ENCODE data around the gene SLC2A2. TPM values are rescaled to one million over a fixed set of nuclear protein-coding genes. Genes with fewer than 3 reads are reported as not detected.

SLC2A2 gene
- total and polyA plus RNA-seq, 2 donors from 2014 or later, result 12.6 to 31.0 TPM

DNA sequence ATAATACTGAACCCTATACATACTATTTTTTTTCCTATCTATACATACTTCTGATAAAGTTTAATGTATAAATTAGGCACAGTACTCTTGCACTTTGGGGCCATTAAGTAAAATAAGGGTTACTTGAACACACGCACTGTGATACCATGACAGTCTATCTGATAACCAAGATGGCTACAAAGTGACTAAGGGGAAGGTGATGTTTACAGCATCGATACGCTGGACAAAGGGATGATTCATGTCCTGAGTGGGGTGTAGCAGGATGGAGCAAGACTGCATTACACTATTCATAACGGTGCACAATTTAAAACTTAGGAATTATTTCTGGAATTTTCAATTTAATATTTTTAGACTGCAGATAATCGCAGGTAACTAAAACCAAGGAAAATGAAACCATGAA is 30.0 kb upstream of the SLC2A2 start:
- Histone ChIP-seq H3K27me3 (ENCODE audit: control insufficient read depth, insufficient read depth, low read length) (no peaks in the 10 kb centered on the region), H3K9me3 (ENCODE audit: control insufficient read depth in 2 of 3, insufficient read depth in 1 of 3, low read length in 3 of 3) (no peaks in the 10 kb centered on the region), H3K4me3 (ENCODE audit: low read length in 3 of 3) (no peak overlapping the region), H3K36me3 (ENCODE audit: control insufficient read depth in 2 of 3, insufficient read depth in 3 of 3, low read length in 3 of 3) (no peaks in the 10 kb centered on the region), H3K4me1 (ENCODE audit: control insufficient read depth in 2 of 3, insufficient read depth in 2 of 3, low read depth in 1 of 3, low read length in 3 of 3) (no peaks in the 10 kb centered on the region), H3K27ac (ENCODE audit: low read depth in 2 of 2, low read length in 2 of 2) (no peak overlapping the region), H3K9ac (ENCODE audit: low read length in 3 of 3) (no peak overlapping the region)
- TF ChIP-seq, protein P1, sequence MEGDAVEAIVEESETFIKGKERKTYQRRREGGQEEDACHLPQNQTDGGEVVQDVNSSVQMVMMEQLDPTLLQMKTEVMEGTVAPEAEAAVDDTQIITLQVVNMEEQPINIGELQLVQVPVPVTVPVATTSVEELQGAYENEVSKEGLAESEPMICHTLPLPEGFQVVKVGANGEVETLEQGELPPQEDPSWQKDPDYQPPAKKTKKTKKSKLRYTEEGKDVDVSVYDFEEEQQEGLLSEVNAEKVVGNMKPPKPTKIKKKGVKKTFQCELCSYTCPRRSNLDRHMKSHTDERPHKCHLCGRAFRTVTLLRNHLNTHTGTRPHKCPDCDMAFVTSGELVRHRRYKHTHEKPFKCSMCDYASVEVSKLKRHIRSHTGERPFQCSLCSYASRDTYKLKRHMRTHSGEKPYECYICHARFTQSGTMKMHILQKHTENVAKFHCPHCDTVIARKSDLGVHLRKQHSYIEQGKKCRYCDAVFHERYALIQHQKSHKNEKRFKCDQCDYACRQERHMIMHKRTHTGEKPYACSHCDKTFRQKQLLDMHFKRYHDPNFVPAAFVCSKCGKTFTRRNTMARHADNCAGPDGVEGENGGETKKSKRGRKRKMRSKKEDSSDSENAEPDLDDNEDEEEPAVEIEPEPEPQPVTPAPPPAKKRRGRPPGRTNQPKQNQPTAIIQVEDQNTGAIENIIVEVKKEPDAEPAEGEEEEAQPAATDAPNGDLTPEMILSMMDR (IDR thresholded peaks at IDR 0.05; ENCODE audit: borderline replicate concordance, extremely low read depth, insufficient read depth), result no peak
- intact Hi-C loops (cut with DNase I), result no loop called here
- no peak for DNase-seq
- FAIRE-seq, result no peak

DNA sequence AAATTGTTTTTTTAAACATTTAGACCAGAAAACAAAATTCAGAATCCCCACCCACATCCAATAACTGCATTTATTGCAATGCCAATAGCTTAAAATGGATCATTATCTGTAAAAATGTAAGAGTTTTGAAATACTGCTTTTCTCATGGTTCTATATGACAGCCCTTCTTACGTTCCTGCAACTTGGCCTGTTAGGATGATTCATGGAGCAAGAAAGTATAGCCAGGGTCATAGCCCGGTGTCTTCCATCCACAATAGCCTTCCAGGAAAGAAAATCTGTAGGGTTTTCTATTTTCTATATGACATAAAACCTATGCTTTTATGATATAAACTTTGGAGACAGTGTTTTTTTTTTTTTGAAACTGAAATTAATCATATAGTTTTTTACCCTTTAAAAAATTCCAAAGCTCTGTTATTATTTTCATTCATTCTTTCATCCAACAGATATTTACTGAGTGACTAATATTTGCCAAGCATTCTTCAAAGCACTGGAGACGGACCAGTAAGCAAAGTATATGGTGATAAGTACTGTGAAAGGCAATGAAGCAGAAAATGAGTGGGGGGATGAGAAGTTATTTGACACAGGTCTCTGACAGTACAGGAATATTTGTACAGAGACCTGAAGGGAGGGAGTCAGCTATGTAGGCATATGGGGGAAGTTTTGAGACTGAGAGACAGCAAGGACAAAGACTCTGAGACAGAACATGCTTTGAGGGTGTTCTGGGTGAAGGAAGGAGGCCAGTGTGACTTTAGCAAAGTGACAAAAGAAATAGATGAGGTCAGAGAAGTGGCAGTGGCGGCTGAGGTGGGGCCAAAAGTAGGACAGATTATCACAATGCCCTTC is 29.0 kb upstream of the SLC2A2 start:
- TF ChIP-seq, protein P1 (IDR thresholded peaks at IDR 0.05; ENCODE audit: borderline replicate concordance, extremely low read depth, insufficient read depth), result no peak
- no peaks in the 10 kb centered on the region for H3K27me3 ChIP-seq (ENCODE audit: control insufficient read depth, insufficient read depth, low read length)
- no peak overlapping the region for H3K27ac ChIP-seq (ENCODE audit: low read depth in 2 of 2, low read length in 2 of 2)
- H3K9ac ChIP-seq (ENCODE audit: low read length in 3 of 3), result no peak overlapping the region
- no peak for FAIRE-seq
- no peaks in the 10 kb centered on the region for H3K4me1 ChIP-seq (ENCODE audit: control insufficient read depth in 2 of 3, insufficient read depth in 2 of 3, low read depth in 1 of 3, low read length in 3 of 3)
- H3K9me3 ChIP-seq (ENCODE audit: control insufficient read depth in 2 of 3, insufficient read depth in 1 of 3, low read length in 3 of 3), result no peaks in the 10 kb centered on the region
- no peaks in the 10 kb centered on the region for H3K36me3 ChIP-seq (ENCODE audit: control insufficient read depth in 2 of 3, insufficient read depth in 3 of 3, low read length in 3 of 3)
- intact Hi-C loops (cut with DNase I), result no loop called here
- peak in 2 of 5 donors; percentile 52 to 53 for DNase-seq
- no peak overlapping the region for H3K4me3 ChIP-seq (ENCODE audit: low read length in 3 of 3)

DNA sequence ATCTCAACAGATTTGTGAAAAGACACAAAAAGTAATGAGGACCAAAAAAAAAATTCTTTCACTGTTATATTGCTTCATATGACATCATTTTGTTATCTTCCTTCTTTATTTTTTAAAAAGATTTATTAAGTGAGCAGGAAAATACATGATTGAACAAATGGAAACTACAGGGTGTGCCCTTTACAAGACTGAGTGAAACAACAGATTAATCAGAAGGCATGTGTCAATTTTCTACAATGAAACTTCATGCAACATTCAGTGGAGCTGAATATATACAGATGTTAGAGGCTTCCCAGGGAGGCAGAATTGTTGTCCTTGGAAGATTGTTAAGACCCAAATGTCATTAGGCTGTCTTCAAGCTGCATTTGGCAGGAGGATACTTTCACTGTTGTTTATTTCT is 28.4 kb upstream of the SLC2A2 start:
- TF ChIP-seq, protein P1 (IDR thresholded peaks at IDR 0.05; ENCODE audit: borderline replicate concordance, extremely low read depth, insufficient read depth), result no peak
- Histone ChIP-seq H3K27ac (ENCODE audit: low read depth in 2 of 2, low read length in 2 of 2) (no peak overlapping the region), H3K9ac (ENCODE audit: low read length in 3 of 3) (no peak overlapping the region), H3K9me3 (ENCODE audit: control insufficient read depth in 2 of 3, insufficient read depth in 1 of 3, low read length in 3 of 3) (no peaks in the 10 kb centered on the region), H3K4me1 (ENCODE audit: control insufficient read depth in 2 of 3, insufficient read depth in 2 of 3, low read depth in 1 of 3, low read length in 3 of 3) (no peaks in the 10 kb centered on the region), H3K27me3 (ENCODE audit: control insufficient read depth, insufficient read depth, low read length) (no peaks in the 10 kb centered on the region), H3K36me3 (ENCODE audit: control insufficient read depth in 2 of 3, insufficient read depth in 3 of 3, low read length in 3 of 3) (no peaks in the 10 kb centered on the region), H3K4me3 (ENCODE audit: low read length in 3 of 3) (no peak overlapping the region)
- FAIRE-seq (no peak), DNase-seq (no peak)
- intact Hi-C loops (cut with DNase I), result no loop called here
